MCF 10A (cell line): ENCODE results near the gene ISL2. TPM values are rescaled to one million over a fixed set of nuclear protein-coding genes. Genes with fewer than 3 reads are reported as not detected.
"Not testable (repeated sequence)": the region's sequence is repeated elsewhere in the genome, so short reads cannot be mapped to it uniquely, and the experiment has no call there.

Experiments
- BruUV-seq: library from RNA; stranded (reverse); fragments of 400-500 nt; replicated peaks from 2 replicates; lab custom pipeline; 2021; lab: Mats Ljungman, UMichigan
- CTCF ChIA-PET: fragments of 300-600 bp; sonication (Branson Sonifier 250); formaldehyde crosslinking; extraction: SDS; loops from one replicate; lab custom pipeline; 2021; ENCODE audit warnings: antibody characterized with exemption, inconsistent platforms; lab: Yijun Ruan, JAX
- POLR2A ChIA-PET: fragments of 300-600, 350-650 bp; sonication (Branson Sonifier 250); formaldehyde crosslinking; extraction: SDS; loops from one replicate; lab custom pipeline; 2020; ENCODE audit warnings: antibody characterized with exemption, inconsistent platforms; lab: Yijun Ruan, JAX
- DNase-seq: peaks from one replicate; pipeline ENCODE4 v3.0.0-alpha.2; 2018; ENCODE audit not compliant: unreplicated experiment
- H3K27ac Mint-ChIP-seq: one replicate; pipeline ENCODE4 v1.8.0; 2022; ENCODE audit warnings: mild to moderate bottlenecking, low read depth, mixed read lengths; ENCODE audit not compliant: unreplicated experiment
- H3K27me3 Mint-ChIP-seq: one replicate; pipeline ENCODE4 v1.8.0; 2022; ENCODE audit warnings: mixed read lengths; ENCODE audit not compliant: insufficient read depth, unreplicated experiment
- H3K36me3 Mint-ChIP-seq: one replicate; pipeline ENCODE4 v1.8.0; 2022; ENCODE audit warnings: mild to moderate bottlenecking, moderate library complexity, mixed read lengths; ENCODE audit not compliant: insufficient read depth, unreplicated experiment
- H3K4me1 Mint-ChIP-seq: one replicate; pipeline ENCODE4 v1.8.0; 2022; ENCODE audit warnings: mixed read lengths; ENCODE audit not compliant: insufficient read depth, unreplicated experiment
- H3K4me3 Mint-ChIP-seq: one replicate; pipeline ENCODE4 v1.8.0; 2022; ENCODE audit warnings: mild to moderate bottlenecking, moderate library complexity, mixed read lengths; ENCODE audit not compliant: unreplicated experiment
- H3K9me3 Mint-ChIP-seq: one replicate; pipeline ENCODE4 v1.8.0; 2022; ENCODE audit warnings: mixed read lengths; ENCODE audit not compliant: unreplicated experiment
- CTCF ChIP-seq: fragments of 200-600 bp; IDR thresholded peaks from one replicate; pipeline ENCODE4 v1.8.0; 2022; ENCODE audit warnings: antibody characterized with exemption, mild to moderate bottlenecking; ENCODE audit not compliant: unreplicated experiment
- intact Hi-C: fragments of 100-400 bp; cut with micrococcal nuclease; formaldehyde crosslinking; loops from 2 replicates; pipeline ENCODE4 v1.14.1; 2022
- total RNA-seq: library from RNA; stranded (reverse); gene quantifications from 2 replicates; pipeline ENCODE4 v1.2.3, GENCODE V29; 2022

ISL2 gene
- total RNA-seq, 1 experiment from 2014 or later = not detected

- intact Hi-C loops = no loop called here
- no TSS peak for BruUV-seq
- POLR2A ChIA-PET = interaction anchor here (0.7 to 1.2 kb wide), 3 partner anchors 10 to 751 kb away, joined by 3 to 4 read pairs (median 3); no protein-coding TSS in a partner anchor
- TF ChIP-seq CTCF = no peak
- CTCF ChIA-PET = no interaction called here
- no peak overlapping the region for H3K4me3 Mint-ChIP-seq
- H3K9me3 Mint-ChIP-seq = no peaks in the 10 kb centered on the region
- H3K4me1 Mint-ChIP-seq = peaks cover 6% of the 10 kb centered on the region
- no peaks in the 10 kb centered on the region for H3K27me3 Mint-ChIP-seq
- peaks cover 15% of the 10 kb centered on the region for H3K36me3 Mint-ChIP-seq
- no peak overlapping the region for H3K27ac Mint-ChIP-seq
- no peak for DNase-seq
These were observed 39.7 kb upstream of the ISL2 start for GRCh38 chr15:76296849-76297248.

DNA sequence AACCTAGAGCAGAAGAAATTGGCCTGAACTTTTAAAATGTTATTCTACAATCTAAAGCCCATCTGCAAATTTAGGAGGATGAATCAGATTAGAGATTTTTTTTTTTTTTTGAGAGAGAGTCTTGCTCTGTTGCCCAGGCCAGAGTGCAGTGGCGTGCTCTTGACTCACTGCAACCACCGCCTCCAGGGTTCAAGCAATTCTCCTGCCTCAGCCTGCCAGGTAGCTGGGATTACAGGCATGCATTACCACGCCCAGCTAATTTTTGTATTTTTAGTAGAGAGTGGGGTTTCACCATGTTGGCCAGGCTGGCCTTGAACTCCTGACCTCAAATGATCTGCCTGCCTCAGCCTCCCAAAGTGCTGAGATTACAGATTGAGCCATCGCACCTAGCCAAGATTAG is 38.6 kb upstream of the ISL2 start:
- DNase-seq, CTCF ChIA-PET, intact Hi-C loops, H3K9me3 Mint-ChIP-seq, H3K4me3 Mint-ChIP-seq, H3K4me1 Mint-ChIP-seq, H3K27ac Mint-ChIP-seq, BruUV-seq, H3K27me3 Mint-ChIP-seq: not testable (repeated sequence)
- peaks cover 14% of the 10 kb centered on the region for H3K36me3 Mint-ChIP-seq
- POLR2A ChIA-PET = interaction anchor here (0.7 to 1.3 kb wide), 5 partner anchors 11 to 146 kb away, joined by 3 to 6 read pairs (median 4); partner anchors contain the start of gene ETFA

DNA sequence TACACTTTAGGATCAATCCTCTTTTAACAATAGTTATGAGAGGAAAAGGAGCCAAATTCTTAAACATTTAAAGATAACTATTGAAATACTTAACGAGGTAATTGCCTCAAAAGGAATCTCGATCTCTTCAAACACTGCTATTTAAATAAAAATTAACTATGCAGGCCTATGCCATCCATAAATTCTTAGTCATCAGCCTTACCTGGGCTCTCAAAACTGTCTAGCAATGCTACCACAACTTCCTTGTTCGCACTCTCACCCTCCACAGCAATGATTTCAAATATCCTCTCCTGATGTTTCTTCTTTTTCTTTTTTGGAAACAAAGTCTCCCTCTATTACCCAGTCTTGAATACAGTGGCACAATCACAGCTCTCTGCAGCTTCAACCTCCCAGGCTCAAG is 37.6 kb upstream of the ISL2 start:
- Mint-ChIP-seq H3K9me3 (no peaks in the 10 kb centered on the region), H3K4me1 (peaks cover 6% of the 10 kb centered on the region), H3K27ac (peak overlapping the region; percentile 21), H3K27me3 (no peaks in the 10 kb centered on the region), H3K36me3 (peaks cover 14% of the 10 kb centered on the region), H3K4me3 (no peak overlapping the region)
- POLR2A ChIA-PET = interaction anchor here (1.2 to 1.3 kb wide), 2 partner anchors 10 to 13 kb away, joined by 4 to 5 read pairs; partner anchors contain the start of gene ETFA
- CTCF ChIA-PET = interaction anchor here (1.4 kb wide), 1 partner anchor 17 kb away, joined by 3 read pairs; no protein-coding TSS in a partner anchor
- no peak for DNase-seq
- intact Hi-C loops = no loop called here
- no TSS peak for BruUV-seq
- no peak for TF ChIP-seq CTCF

GRCh38 chr15:76299786-76300185 is 36.8 kb upstream of the ISL2 start:
- no TSS peak for BruUV-seq
- DNase-seq = no peak
- H3K4me3 Mint-ChIP-seq = no peak overlapping the region
- no peak overlapping the region for H3K27ac Mint-ChIP-seq
- H3K27me3 Mint-ChIP-seq = no peaks in the 10 kb centered on the region
- peaks cover 14% of the 10 kb centered on the region for H3K36me3 Mint-ChIP-seq
- TF ChIP-seq CTCF = no peak
- peaks cover 6% of the 10 kb centered on the region for H3K4me1 Mint-ChIP-seq
- H3K9me3 Mint-ChIP-seq = no peaks in the 10 kb centered on the region
- POLR2A ChIA-PET = interaction anchor here (1.2 kb wide), 1 partner anchor 11 kb away, joined by 7 read pairs; the partner anchor contains the start of gene ETFA
- intact Hi-C loops = no loop called here
- CTCF ChIA-PET = interaction anchor here (1.4 kb wide), 1 partner anchor 17 kb away, joined by 3 read pairs; no protein-coding TSS in a partner anchor
